T47D (cell line): ENCODE measurements around the gene WIZ.
A peak's percentile ranks its signal among the peaks of the same experiment; 100 is the strongest.
"Not testable (repeated sequence)": the region's sequence is repeated elsewhere in the genome, so short reads cannot be mapped to it uniquely, and the experiment has no call there.

ENCODE experiments used
- DNase-seq, 2 experiments: peaks; one replicate each; pipeline versions ENCODE4 v3.0.0 to v3.0.0-alpha.2; 2011 to 2012; ENCODE audit warnings: low read depth in 1 of 2, low spot score in 1 of 2
- JUND ChIP-seq: IDR thresholded peaks from 2 replicates; pipeline ENCODE4 v1.6.1; 2012; ENCODE audit warnings: low read depth
- in situ Hi-C: cut with HindIII; loops from 2 replicates; pipeline ENCODE4 v1.10.0; 2016; ENCODE audit warnings: low sequenced_read_pairs, low pct_unique_long_range_greater_than_20kb

Gene WIZ

DNA sequence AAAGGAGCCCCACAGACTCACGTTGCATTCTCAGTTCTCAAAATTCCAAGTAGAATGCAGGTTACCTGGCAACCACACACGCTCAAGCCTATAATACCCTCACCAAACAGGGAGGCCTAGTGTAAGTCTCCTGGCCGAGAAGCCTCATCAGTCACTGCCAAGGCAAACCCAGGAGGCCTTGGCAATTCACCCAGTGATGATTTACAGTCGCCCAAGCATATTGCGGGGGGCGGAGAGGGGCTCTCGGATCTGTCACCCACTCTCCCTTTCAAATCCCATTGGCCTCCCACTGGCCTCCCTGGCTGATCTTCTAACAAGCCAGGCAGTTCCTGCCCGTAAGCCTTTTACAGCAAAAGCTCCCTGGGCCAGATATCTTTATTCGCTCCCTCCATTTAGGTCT lies 32.1 kb downstream of the WIZ start:
- in situ Hi-C loops, result no loop called here
- no peak for TF ChIP-seq JUND
- peak in 1 of 2 experiments; percentile 10 for DNase-seq

GRCh38 chr19:15412832-15413231 lies 36.9 kb downstream of the WIZ start:
- no peak for TF ChIP-seq JUND
- in situ Hi-C loops, result no loop called here
- DNase-seq, result no peak

- in situ Hi-C loops, DNase-seq: not testable (repeated sequence)
These were observed 38.4 kb downstream of the WIZ start for GRCh38 chr19:15411351-15411750.

GRCh38 chr19:15404780-15405211 lies 45.0 kb downstream of the WIZ start:
- no peak for TF ChIP-seq JUND
- in situ Hi-C loops, result no loop called here
- DNase-seq, result no peak

DNA sequence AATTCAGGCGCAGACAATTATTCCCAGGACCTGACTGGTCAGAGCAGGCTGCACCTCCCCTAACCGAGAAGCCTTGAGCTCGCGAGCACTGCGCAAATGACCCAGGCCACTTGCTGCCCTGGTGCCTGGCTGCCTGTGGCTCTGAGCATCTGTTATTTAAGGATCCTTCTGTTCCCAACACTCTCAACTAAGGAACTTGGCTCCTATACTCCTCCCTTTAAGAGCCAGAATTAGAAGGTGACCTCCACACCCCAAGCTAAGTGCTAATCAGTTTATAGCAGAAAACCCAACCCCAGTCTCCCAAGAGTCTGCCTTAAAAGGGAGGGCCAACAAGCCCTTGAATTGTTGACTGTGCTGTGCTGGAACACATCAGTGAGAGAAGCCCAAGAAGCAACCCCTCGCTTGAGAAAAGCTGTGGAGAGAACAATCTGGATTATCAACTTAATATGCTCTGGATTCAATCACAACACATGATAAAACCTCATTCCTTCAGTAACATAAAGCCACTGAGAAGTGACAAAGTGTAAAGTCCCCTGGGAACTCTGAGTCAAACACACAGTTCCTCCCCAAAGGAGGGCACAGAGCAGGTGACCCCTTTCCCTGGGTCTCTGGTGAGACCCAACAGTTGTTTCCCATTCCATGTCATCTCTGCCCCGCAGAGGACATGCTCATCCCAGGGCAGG lies 45.5 kb downstream of the WIZ start:
- in situ Hi-C loops, result no loop called here
- DNase-seq, result no peak
- TF ChIP-seq JUND, result no peak

GRCh38 chr19:15403151-15403531 lies 46.6 kb downstream of the WIZ start:
- in situ Hi-C loops, result no loop called here
- DNase-seq, result no peak
- TF ChIP-seq JUND, result no peak

DNA sequence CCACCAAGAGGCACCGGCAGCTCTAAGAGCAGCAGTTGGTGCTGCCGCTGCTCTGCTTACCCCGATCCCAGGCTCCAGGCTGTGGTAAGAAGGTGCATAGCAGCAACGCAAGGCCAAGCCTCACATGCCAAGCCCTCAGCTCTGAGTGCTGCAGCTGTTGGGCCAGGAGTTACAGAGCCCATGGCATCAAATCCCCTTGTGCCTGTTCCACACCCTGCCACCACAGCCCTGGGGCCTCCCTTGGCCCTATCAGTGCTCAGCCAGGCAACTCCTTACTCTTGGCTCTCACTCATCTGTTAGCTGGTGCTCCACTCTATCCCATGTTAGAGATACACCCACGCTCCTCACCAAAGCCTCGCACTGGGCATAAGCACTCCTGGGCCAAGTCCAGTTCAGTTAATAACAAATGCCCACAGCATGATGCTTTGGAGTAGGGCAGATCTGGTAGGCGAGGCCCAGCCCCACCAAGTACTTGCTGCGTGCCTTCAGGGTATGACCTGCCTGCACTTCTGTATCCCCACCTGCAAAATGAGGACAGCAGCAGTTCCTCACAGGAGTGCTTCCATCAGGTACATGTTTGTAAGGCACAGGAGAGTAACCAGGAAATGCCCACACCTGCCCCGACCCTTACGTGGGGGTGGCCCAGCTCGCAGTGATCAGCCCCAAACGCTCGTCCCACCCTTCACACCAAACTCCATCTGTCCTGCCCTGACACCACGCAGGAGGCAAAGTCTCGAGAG lies 47.2 kb downstream of the WIZ start:
- in situ Hi-C loops, result no loop called here
- DNase-seq, result no peak
- no peak for TF ChIP-seq JUND

GRCh38 chr19:15401397-15401710 lies 48.4 kb downstream of the WIZ start:
- in situ Hi-C loops, result no loop called here
- no peak for TF ChIP-seq JUND
- DNase-seq, result no peak

DNA sequence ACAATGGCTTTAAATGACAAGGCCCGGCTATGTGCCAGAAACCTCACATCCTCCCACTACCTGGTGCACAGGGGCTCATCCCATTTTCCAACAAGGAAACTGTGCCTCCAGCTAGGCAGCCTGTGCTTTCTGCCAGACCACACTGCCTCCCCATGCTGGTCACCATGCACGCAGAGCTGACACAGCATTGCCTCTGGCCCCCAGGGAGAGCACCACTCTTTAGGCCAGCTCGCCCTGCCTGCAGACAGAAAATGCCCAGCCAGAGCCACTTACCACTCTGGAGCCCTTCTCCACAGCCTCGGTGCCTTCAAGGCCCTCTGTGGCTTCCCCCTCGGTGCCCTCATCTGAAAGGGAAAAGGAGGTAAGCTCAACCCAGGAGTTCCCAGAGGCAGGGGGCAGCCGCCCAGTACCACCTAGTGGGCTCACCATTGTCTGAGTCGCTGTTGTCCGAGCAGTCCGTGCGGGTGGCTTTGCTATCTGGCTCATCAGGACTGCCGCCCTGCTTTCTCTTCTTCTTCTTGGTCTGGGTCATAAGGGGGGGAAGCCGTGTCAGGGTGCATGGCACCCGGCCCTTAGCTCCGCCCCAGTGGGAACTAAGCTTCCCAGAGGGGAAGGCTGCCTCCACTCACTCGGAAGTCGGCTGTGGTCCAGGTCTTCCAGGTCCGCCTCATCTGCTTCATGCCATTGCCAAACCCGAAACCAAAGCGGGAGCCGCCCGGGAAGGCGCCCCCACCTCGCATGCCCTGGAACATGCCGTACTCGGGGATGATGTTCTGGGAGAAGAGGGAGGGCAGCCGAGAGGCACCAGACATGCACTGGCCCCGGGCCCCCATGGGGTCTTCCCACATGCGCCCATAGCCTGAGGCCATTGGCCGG lies 49.0 kb downstream of the WIZ start:
- in situ Hi-C loops, result no loop called here
- no peak for TF ChIP-seq JUND
- DNase-seq, result peak in 1 of 2 experiments; percentile 18

- in situ Hi-C loops, result no loop called here
- DNase-seq, result no peak
- no peak for TF ChIP-seq JUND
These were observed 50.1 kb downstream of the WIZ start for GRCh38 chr19:15399635-15400034.

- in situ Hi-C loops, result no loop called here
These were observed 50.6 kb downstream of the WIZ start for GRCh38 chr19:15399234-15399515.

DNA sequence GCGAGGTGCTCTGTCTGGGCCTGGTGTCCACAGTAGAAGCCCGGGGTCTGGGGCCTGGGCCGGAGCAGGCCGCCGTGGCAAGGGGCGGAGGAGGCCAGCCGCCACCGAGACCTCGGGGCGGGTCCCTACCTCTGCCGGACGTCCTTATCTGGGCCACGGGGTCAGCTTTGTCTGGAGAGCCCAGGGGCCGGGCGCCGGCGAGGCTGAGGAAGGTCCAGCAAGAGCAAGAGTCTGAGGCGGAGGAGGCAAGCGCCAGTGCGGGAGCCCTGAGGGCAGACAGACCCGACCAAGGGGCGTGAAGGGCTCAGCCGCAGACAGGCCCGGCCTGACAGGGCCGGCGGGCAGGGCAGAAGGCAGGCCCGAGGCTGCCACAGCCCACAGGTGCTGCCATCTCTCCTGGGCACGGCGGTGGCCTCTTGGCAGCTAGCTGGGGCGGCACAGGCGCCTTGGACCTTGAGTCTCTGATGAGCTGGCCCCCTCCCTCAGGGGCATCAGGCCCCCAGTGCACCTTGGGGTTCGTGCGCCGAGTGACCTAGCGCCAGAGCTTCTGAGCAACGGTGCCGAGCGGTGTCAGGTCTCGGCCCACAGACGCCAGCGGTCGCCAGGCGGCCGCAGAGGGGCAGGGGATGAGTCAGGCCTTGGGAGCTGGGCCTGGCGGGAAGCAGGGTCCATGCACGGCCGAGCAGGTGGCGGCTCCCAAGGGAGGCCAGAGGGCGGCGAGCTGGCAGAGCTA lies 51.1 kb downstream of the WIZ start:
- in situ Hi-C loops, result no loop called here
- no peak for TF ChIP-seq JUND
- DNase-seq, result no peak

More at GRCh38 chr19:15399234-15399515, 50.6 kb downstream of the WIZ start:
- TF ChIP-seq JUND, result no peak
- DNase-seq, result no peak
